GM19468 (cell line): ENCODE results near the gene TOM1L1.

Experiments
- ATAC-seq: cut with Tn5 transposase; IDR thresholded peaks from one replicate; pipeline ENCODE4 v1.9.1; 2021; ENCODE audit warnings: mild to moderate bottlenecking, moderate library complexity, moderate number of reproducible peaks; ENCODE audit not compliant: unreplicated experiment; ENCODE audit errors: extremely low read depth

TOM1L1 gene

GRCh38 chr17:54941285-54941684, 40.6 kb downstream of the TOM1L1 start:
- ATAC-seq = no peak

GRCh38 chr17:54944796-54945195, 44.1 kb downstream of the TOM1L1 start:
- ATAC-seq = no peak

- no peak for ATAC-seq
Measured at GRCh38 chr17:54945231-54945630, 44.6 kb downstream of the TOM1L1 start.

- ATAC-seq = no peak
Measured at GRCh38 chr17:54945671-54946070, 45.0 kb downstream of the TOM1L1 start.

GRCh38 chr17:54947396-54947795, 46.7 kb downstream of the TOM1L1 start:
- ATAC-seq = no peak

GRCh38 chr17:54948380-54948779, 47.7 kb downstream of the TOM1L1 start:
- ATAC-seq = no peak

GRCh38 chr17:54950116-54950515, 49.5 kb downstream of the TOM1L1 start:
- ATAC-seq = no peak

GRCh38 chr17:54951286-54951685, 50.6 kb downstream of the TOM1L1 start:
- no peak for ATAC-seq

GRCh38 chr17:54956791-54957190, 56.1 kb downstream of the TOM1L1 start:
- ATAC-seq = no peak

- peak; percentile 7 for ATAC-seq
Measured at GRCh38 chr17:54967621-54968261, 67.1 kb downstream of the TOM1L1 start.

GRCh38 chr17:54968262-54968987, 67.8 kb downstream of the TOM1L1 start, which contains the start of the genes COX11 and STXBP4:
COX11 (minus strand) TSS chr17:54968654; CDS start chr17:54968646, 8 bp downstream.
STXBP4 (plus strand) TSS chr17:54968765; CDS start chr17:54986220, 17,455 bp downstream.
- peak; percentile 87 for ATAC-seq

- peak; percentile 4 for ATAC-seq
Measured at GRCh38 chr17:54968988-54969332, 68.3 kb downstream of the TOM1L1 start.

- ATAC-seq = no peak
Measured at GRCh38 chr17:54969658-54970572, 69.3 kb downstream of the TOM1L1 start.

- no peak for ATAC-seq
Measured at GRCh38 chr17:54971147-54971546, 70.5 kb downstream of the TOM1L1 start.

GRCh38 chr17:54971901-54972300, 71.2 kb downstream of the TOM1L1 start:
- no peak for ATAC-seq

GRCh38 chr17:54972406-54973138, 71.9 kb downstream of the TOM1L1 start:
- ATAC-seq = no peak

GRCh38 chr17:54974759-54975158, 74.1 kb downstream of the TOM1L1 start:
- ATAC-seq = no peak

GRCh38 chr17:54976316-54976715, 75.7 kb downstream of the TOM1L1 start:
- ATAC-seq = no peak

GRCh38 chr17:54977744-54978143, 77.1 kb downstream of the TOM1L1 start:
- ATAC-seq = no peak

- ATAC-seq = no peak
Measured at GRCh38 chr17:54979657-54980056, 79.0 kb downstream of the TOM1L1 start.
